ENCODE data around the gene MEF2C. TPM values are rescaled to one million over a fixed set of nuclear protein-coding genes. Genes with fewer than 3 reads are reported as not detected.

MEF2C gene
- total RNA-seq, 5 donors from 2014 or later (not counting 1 experiment from before 2014, with no cell fraction given), result 2.5 to 9.4 (median 4.4) TPM

DNA sequence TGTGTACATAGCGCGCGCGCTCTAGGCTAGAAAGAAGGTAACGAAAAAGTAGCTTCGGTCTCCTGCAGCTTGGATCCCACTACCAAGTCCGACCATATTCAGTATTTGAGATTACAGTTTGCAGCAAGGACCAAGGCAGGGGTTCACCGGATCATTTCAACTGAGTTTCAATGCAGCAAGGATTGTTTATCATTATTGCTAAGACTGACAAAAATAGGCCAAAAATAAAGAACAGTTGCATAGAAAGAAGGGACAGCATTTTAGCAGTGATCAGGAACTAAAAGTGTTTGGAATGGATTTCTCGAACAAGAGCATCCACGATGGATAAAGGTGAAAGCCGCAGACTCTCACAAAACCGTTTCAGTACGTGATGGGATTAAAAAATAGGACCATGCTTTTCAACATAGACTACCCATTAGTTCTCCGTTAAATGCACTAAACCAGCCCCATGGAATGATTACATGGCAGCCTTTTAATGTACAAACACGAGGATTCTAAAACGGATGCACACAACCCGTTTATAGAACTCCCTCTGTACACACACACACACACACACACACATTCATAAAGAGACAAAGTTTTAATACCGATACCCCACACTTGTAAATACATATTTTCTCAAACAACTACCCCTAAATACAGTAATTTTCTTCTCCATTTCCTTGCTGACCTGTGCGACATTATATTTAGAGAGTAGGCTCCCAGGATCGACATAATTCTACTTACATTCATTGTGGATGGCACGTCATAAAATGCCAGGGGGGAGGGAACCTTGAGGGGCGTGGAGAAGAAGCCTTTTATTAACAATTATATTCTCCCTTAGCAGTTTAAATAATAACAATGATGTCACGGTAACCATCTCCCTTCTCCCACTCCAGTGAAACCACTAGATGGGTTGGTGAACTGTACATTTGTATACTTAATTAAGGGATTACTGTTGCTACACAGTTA is 197.1 kb downstream of the MEF2C start:
- H3K36me3 ChIP-seq (ENCODE audit: control insufficient read depth in 2 of 2, extremely low read depth in 1 of 2, insufficient read depth in 1 of 2, low read length in 1 of 2), result no peaks in the 10 kb centered on the region
- Mint-ChIP-seq H3K27me3 (peaks cover 66 to 91% of the 10 kb centered on the region in 2 donors), H3K4me1 (peaks cover 13 to 22% (median 15%) of the 10 kb centered on the region in 3 donors), H3K4me3 (no peak overlapping the region), H3K36me3 (no peaks in the 10 kb centered on the region), H3K27ac (no peak overlapping the region), H3K9me3 (peaks cover 0 to 5% (median 4%) of the 10 kb centered on the region in 3 donors)
- no peak overlapping the region for H3K4me3 ChIP-seq (ENCODE audit: control insufficient read depth in 1 of 2, extremely low read depth in 1 of 2, low read length in 1 of 2)
- H3K27me3 ChIP-seq (replicated peaks in 1 of 2; ENCODE audit: control insufficient read depth in 2 of 2, extremely low read depth in 1 of 2, insufficient read depth in 2 of 2, low read length in 1 of 2), result peaks cover 40 to 68% of the 10 kb centered on the region in 2 experiments
- 17% methylated on average over 8 of the region's 23 CpGs for WGBS (ENCODE audit: insufficient coverage)
- CTCF ChIA-PET, result interaction anchor here (1.1 to 2.4 kb wide), 3 partner anchors 19 to 904 kb away, joined by 5 to 13 read pairs (median 6); no protein-coding TSS in a partner anchor
- DNase-seq (no peak), ATAC-seq (replicated peaks in 1 of 4) (no peak)
- H3K27ac ChIP-seq (ENCODE audit: low read length), result no peak overlapping the region
- H3K9me3 ChIP-seq, result no peaks in the 10 kb centered on the region
- POLR2A ChIA-PET, result no interaction called here
- peaks cover 0 to 30% of the 10 kb centered on the region in 2 experiments for H3K4me1 ChIP-seq (ENCODE audit: control insufficient read depth in 1 of 2, extremely low read depth in 1 of 2, insufficient read depth in 2 of 2, low read length in 2 of 2)

DNA sequence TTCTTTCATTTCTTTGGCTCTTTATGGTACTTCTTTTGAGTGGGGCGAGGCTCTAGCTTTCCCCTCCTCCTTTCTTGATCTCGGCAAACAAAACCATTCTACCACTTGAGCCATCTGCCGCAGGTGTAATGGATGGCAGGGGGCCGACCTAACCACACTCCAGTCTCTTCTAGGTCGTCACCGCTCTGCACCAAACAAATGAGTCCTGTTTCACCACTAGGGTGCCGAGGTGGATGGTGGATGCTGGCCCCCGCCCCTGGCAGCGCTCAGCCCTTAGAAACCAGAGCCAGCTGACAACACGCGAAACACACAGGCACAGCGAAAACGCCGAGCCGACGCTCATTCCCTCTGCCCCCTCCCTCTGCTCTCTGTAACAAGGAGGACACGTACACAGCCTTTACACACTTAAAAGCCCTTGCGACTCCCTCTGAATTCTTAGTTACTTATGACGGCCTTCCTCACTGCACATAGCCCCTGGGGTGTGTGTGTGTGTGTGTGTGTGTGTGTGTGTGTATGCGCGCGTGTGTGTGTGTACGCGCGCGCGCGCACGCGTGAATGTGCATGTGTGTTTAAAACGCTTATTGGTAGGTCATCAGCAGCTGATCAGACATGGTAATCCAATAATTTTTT is 199.4 kb downstream of the MEF2C start:
- Histone ChIP-seq H3K36me3 (ENCODE audit: control insufficient read depth in 2 of 2, extremely low read depth in 1 of 2, insufficient read depth in 1 of 2, low read length in 1 of 2) (no peaks in the 10 kb centered on the region), H3K27ac (ENCODE audit: low read length) (no peak overlapping the region), H3K4me3 (ENCODE audit: control insufficient read depth in 1 of 2, extremely low read depth in 1 of 2, low read length in 1 of 2) (no peak overlapping the region), H3K9me3 (no peaks in the 10 kb centered on the region), H3K4me1 (ENCODE audit: control insufficient read depth in 1 of 2, extremely low read depth in 1 of 2, insufficient read depth in 2 of 2, low read length in 2 of 2) (peaks cover 0 to 24% of the 10 kb centered on the region in 2 experiments), H3K27me3 (replicated peaks in 1 of 2; ENCODE audit: control insufficient read depth in 2 of 2, extremely low read depth in 1 of 2, insufficient read depth in 2 of 2, low read length in 1 of 2) (peaks cover 43 to 67% of the 10 kb centered on the region in 2 experiments)
- Mint-ChIP-seq H3K36me3 (peaks cover 3% of the 10 kb centered on the region), H3K27ac (no peak overlapping the region), H3K4me1 (peaks cover 15 to 26% (median 17%) of the 10 kb centered on the region in 3 donors), H3K9me3 (peaks cover 0 to 5% (median 4%) of the 10 kb centered on the region in 3 donors), H3K27me3 (peaks cover 61 to 89% of the 10 kb centered on the region in 2 donors), H3K4me3 (peak overlapping the region in 1 of 3 donors; percentile 11)
- WGBS (ENCODE audit: insufficient coverage), result 4% methylated on average over 14 of the region's 31 CpGs
- peak in 6 of 35 experiments; percentile 14 to 40 (median 20) for DNase-seq
- POLR2A ChIA-PET, result interaction anchor here (0.5 to 0.6 kb wide), 2 partner anchors 17 to 1679 kb away, joined by 4 to 5 read pairs; no protein-coding TSS in a partner anchor
- ATAC-seq (replicated peaks in 1 of 4), result peak in 2 of 4 experiments; percentile 25 to 54
- CTCF ChIA-PET, result interaction anchor here in 1 of 2 donors (0.6 to 2.4 kb wide), 2 partner anchors 55 to 902 kb away, joined by 3 to 13 read pairs; no protein-coding TSS in a partner anchor

DNA sequence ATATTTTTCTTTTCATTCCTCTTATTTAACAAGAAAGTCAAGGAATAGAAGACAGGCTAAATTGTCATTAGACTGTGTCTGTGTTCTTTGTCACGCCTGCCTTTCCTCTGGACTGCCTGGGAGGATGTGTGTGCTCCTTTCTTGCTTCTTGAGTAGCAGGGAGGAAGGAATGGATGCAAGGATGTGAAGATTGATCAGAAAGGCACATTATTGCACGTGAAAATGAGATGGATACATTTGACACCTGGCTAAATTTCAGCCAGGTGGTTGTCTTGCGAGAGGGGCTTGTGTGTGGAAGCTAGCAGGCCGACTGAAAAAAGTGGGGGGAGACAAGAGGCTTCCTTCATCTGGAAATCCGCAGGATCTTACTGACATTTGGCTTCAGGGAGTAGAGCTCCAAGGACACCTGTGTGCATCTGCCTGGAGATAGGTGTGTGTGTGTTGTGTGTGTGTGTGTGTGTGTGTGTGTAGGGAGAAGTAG is 200.1 kb downstream of the MEF2C start:
- Histone ChIP-seq H3K36me3 (ENCODE audit: control insufficient read depth in 2 of 2, extremely low read depth in 1 of 2, insufficient read depth in 1 of 2, low read length in 1 of 2) (no peaks in the 10 kb centered on the region), H3K27ac (ENCODE audit: low read length) (no peak overlapping the region), H3K4me1 (ENCODE audit: control insufficient read depth in 1 of 2, extremely low read depth in 1 of 2, insufficient read depth in 2 of 2, low read length in 2 of 2) (peaks cover 0 to 24% of the 10 kb centered on the region in 2 experiments), H3K4me3 (ENCODE audit: control insufficient read depth in 1 of 2, extremely low read depth in 1 of 2, low read length in 1 of 2) (no peak overlapping the region), H3K9me3 (no peaks in the 10 kb centered on the region), H3K27me3 (replicated peaks in 1 of 2; ENCODE audit: control insufficient read depth in 2 of 2, extremely low read depth in 1 of 2, insufficient read depth in 2 of 2, low read length in 1 of 2) (peaks cover 40 to 72% of the 10 kb centered on the region in 2 experiments)
- 3% methylated on average over 4 of the region's 5 CpGs for WGBS (ENCODE audit: insufficient coverage)
- ATAC-seq (replicated peaks in 1 of 4) (no peak), DNase-seq (no peak)
- Mint-ChIP-seq H3K4me1 (peaks cover 15 to 29% (median 18%) of the 10 kb centered on the region in 3 donors), H3K36me3 (peaks cover 3% of the 10 kb centered on the region), H3K27me3 (peaks cover 65 to 87% of the 10 kb centered on the region in 2 donors), H3K9me3 (peaks cover 0 to 5% (median 4%) of the 10 kb centered on the region in 3 donors), H3K27ac (no peak overlapping the region), H3K4me3 (no peak overlapping the region)
- POLR2A ChIA-PET, result interaction anchor here (0.5 to 0.6 kb wide), 2 partner anchors 17 to 1679 kb away, joined by 4 to 5 read pairs; no protein-coding TSS in a partner anchor
- CTCF ChIA-PET, result interaction anchor here in 1 of 2 donors (0.7 to 3.4 kb wide), 4 partner anchors 8 to 901 kb away, joined by 3 to 38 read pairs (median 6); no protein-coding TSS in a partner anchor

DNA sequence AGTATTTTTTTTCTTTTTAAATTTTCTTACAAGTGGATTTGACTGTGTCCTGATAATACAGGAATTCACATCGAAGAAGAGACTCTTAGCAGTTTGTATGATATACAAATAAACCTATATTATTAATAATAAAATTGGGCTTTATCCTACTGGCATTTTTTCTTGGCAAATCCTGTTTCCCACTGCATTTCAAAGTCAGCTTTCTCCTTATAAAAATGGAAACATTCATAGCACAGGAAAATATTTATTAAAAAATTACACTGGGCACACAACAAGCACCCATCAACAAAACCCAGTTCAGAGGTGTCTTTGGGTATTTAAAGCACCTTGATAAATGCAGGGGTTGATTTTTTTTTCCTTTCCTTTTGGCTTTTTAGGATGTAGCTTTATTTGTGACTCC is 200.9 kb downstream of the MEF2C start:
- Mint-ChIP-seq H3K27ac (no peak overlapping the region), H3K27me3 (peaks cover 66 to 88% of the 10 kb centered on the region in 2 donors), H3K9me3 (peaks cover 0 to 5% (median 4%) of the 10 kb centered on the region in 3 donors), H3K36me3 (peaks cover 3% of the 10 kb centered on the region), H3K4me1 (peaks cover 15 to 29% (median 18%) of the 10 kb centered on the region in 3 donors), H3K4me3 (no peak overlapping the region)
- DNase-seq (no peak), ATAC-seq (replicated peaks in 1 of 4) (no peak)
- POLR2A ChIA-PET, result no interaction called here
- no peak overlapping the region for H3K4me3 ChIP-seq (ENCODE audit: control insufficient read depth in 1 of 2, extremely low read depth in 1 of 2, low read length in 1 of 2)
- H3K27ac ChIP-seq (ENCODE audit: low read length), result no peak overlapping the region
- H3K27me3 ChIP-seq (replicated peaks in 1 of 2; ENCODE audit: control insufficient read depth in 2 of 2, extremely low read depth in 1 of 2, insufficient read depth in 2 of 2, low read length in 1 of 2), result peaks cover 41 to 69% of the 10 kb centered on the region in 2 experiments
- H3K36me3 ChIP-seq (ENCODE audit: control insufficient read depth in 2 of 2, extremely low read depth in 1 of 2, insufficient read depth in 1 of 2, low read length in 1 of 2), result no peaks in the 10 kb centered on the region
- peaks cover 0 to 24% of the 10 kb centered on the region in 2 experiments for H3K4me1 ChIP-seq (ENCODE audit: control insufficient read depth in 1 of 2, extremely low read depth in 1 of 2, insufficient read depth in 2 of 2, low read length in 2 of 2)
- no peaks in the 10 kb centered on the region for H3K9me3 ChIP-seq
- CTCF ChIA-PET, result interaction anchor here (0.7 to 3.4 kb wide), 13 partner anchors 9 to 908 kb away, joined by 3 to 38 read pairs (median 4); no protein-coding TSS in a partner anchor
- no CpG with 5 or more reads among the region's 1 CpG for WGBS (ENCODE audit: insufficient coverage)

DNA sequence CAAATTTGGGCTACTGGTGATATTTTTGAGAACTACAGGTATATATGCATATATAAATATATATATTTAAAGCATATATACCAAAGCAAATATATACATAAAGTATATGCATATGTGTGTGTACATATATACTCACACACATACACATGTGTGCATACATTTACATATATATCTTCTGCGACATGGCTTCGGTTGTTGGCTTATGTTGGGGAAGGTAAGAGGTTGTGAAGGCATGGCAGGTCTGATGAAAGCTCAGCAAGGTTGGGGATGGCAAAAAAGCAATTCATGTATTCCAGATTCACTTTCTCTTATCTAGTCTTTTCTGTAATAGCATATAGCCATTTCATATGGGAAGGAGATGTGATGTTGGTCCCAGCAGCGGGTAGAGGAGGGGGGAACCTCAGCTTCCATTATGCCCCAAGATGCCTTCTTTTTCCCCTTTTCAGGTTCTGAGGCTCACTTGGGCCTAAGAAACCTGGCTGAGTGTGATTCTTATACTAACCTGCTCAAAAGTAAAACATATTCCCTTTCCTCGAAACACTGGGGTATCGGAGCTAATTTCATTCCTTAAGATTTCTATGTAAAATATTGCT is 201.7 kb downstream of the MEF2C start:
- Histone ChIP-seq H3K4me1 (ENCODE audit: control insufficient read depth in 1 of 2, extremely low read depth in 1 of 2, insufficient read depth in 2 of 2, low read length in 2 of 2) (peaks cover 0 to 24% of the 10 kb centered on the region in 2 experiments), H3K4me3 (ENCODE audit: control insufficient read depth in 1 of 2, extremely low read depth in 1 of 2, low read length in 1 of 2) (no peak overlapping the region), H3K36me3 (ENCODE audit: control insufficient read depth in 2 of 2, extremely low read depth in 1 of 2, insufficient read depth in 1 of 2, low read length in 1 of 2) (no peaks in the 10 kb centered on the region), H3K27ac (ENCODE audit: low read length) (no peak overlapping the region), H3K27me3 (replicated peaks in 1 of 2; ENCODE audit: control insufficient read depth in 2 of 2, extremely low read depth in 1 of 2, insufficient read depth in 2 of 2, low read length in 1 of 2) (peaks cover 44 to 66% of the 10 kb centered on the region in 2 experiments), H3K9me3 (no peaks in the 10 kb centered on the region)
- DNase-seq, result no peak
- no CpG with 5 or more reads among the region's 5 CpGs for WGBS (ENCODE audit: insufficient coverage)
- H3K9me3 Mint-ChIP-seq, result peaks cover 0 to 5% (median 4%) of the 10 kb centered on the region in 3 donors
- H3K36me3 Mint-ChIP-seq, result peaks cover 3% of the 10 kb centered on the region
- peaks cover 19 to 34% (median 22%) of the 10 kb centered on the region in 3 donors for H3K4me1 Mint-ChIP-seq
- peak overlapping the region in 1 of 3 donors; percentile 44 for H3K4me3 Mint-ChIP-seq
- H3K27ac Mint-ChIP-seq, result no peak overlapping the region
- peaks cover 64 to 85% of the 10 kb centered on the region in 2 donors for H3K27me3 Mint-ChIP-seq
- CTCF ChIA-PET, result interaction anchor here (0.6 to 3.4 kb wide), 14 partner anchors 9 to 1801 kb away, joined by 3 to 38 read pairs (median 6); no protein-coding TSS in a partner anchor
- no peak for ATAC-seq (replicated peaks in 1 of 4)
- POLR2A ChIA-PET, result interaction anchor here in 1 of 2 donors (0.6 kb wide), 2 partner anchors 900 to 1365 kb away, joined by 3 read pairs; no protein-coding TSS in a partner anchor

Measured in T-cell (primary cell).